IMR-90 (cell line): ENCODE measurements around the gene USP12. TPM values are rescaled to one million over a fixed set of nuclear protein-coding genes. Genes with fewer than 3 reads are reported as not detected.
A peak's percentile ranks its signal among the peaks of the same experiment; 100 is the strongest.

Source experiments
- ATAC-seq: fragments of 200-7000 bp; cut with Tn5 transposase; 2 replicates; pipeline ENCODE4 v1.9.1; 2020; ENCODE audit warnings: low read depth, mild to moderate bottlenecking, moderate library complexity
- BruUV-seq: library from RNA; stranded (reverse); fragments of 400-500 nt; replicated peaks from 2 replicates; lab custom pipeline; 2021; lab: Mats Ljungman, UMichigan
- CTCF ChIA-PET: fragments of 300-600 bp; formaldehyde crosslinking; extraction: SDS; loops from one replicate; lab custom pipeline; 2021; ENCODE audit warnings: antibody characterized with exemption; lab: Yijun Ruan, JAX
- POLR2A ChIA-PET: fragments of 300-600 bp; sonication (Branson Sonifier 250); formaldehyde crosslinking; loops from one replicate; lab custom pipeline; 2022; ENCODE audit warnings: antibody characterized with exemption; ENCODE audit not compliant: unreplicated experiment; lab: Charles Lee
- DNase-seq: peaks from one replicate; pipeline ENCODE4 v3.0.0; 2013
- H2AFZ ChIP-seq: replicated peaks from 2 replicates; pipeline ENCODE3; 2013; ENCODE audit warnings: low read length, mild to moderate bottlenecking; ENCODE audit not compliant: poor library complexity
- H2AK5ac ChIP-seq: 2 replicates; pipeline ENCODE4 v1.6.1; 2013; ENCODE audit warnings: low read depth, low read length, inconsistent platforms
- H2AK9ac ChIP-seq: replicated peaks from 2 replicates; pipeline ENCODE3; 2013; ENCODE audit warnings: mild to moderate bottlenecking, low read depth, low read length, moderate library complexity; ENCODE audit not compliant: poor library complexity
- H2BK120ac ChIP-seq: 2 replicates; pipeline ENCODE4 v1.6.1; 2013; ENCODE audit warnings: low read depth, low read length, inconsistent platforms
- H2BK15ac ChIP-seq: 3 replicates; pipeline ENCODE4 v1.6.1; 2013; ENCODE audit warnings: low read depth, low read length, inconsistent platforms
- H2BK20ac ChIP-seq: 2 replicates; pipeline ENCODE4 v1.6.1; 2013; ENCODE audit warnings: low read depth, mild to moderate bottlenecking, inconsistent platforms, low read length, moderate library complexity
- H2BK5ac ChIP-seq: 2 replicates; pipeline ENCODE4 v1.6.1; 2013; ENCODE audit warnings: mild to moderate bottlenecking, low read depth, low read length, inconsistent platforms; ENCODE audit not compliant: poor library complexity, severe bottlenecking
- H3K14ac ChIP-seq: replicated peaks from 2 replicates; pipeline ENCODE4 v1.6.1; 2013; ENCODE audit warnings: low read depth, low read length, inconsistent platforms
- H3K18ac ChIP-seq: 2 replicates; pipeline ENCODE4 v1.6.1; 2013; ENCODE audit warnings: low read depth, low read length, control low read depth
- H3K23ac ChIP-seq: 2 replicates; pipeline ENCODE4 v1.6.1; 2013; ENCODE audit warnings: low read depth, low read length, inconsistent platforms
- H3K27ac ChIP-seq: 2 replicates; pipeline ENCODE4 v1.5.1; 2013; ENCODE audit warnings: mild to moderate bottlenecking, control low read depth, low read length; ENCODE audit not compliant: insufficient read depth
- H3K27me3 ChIP-seq: 2 replicates; pipeline ENCODE4 v1.6.1; 2013; ENCODE audit warnings: low read length; ENCODE audit not compliant: control insufficient read depth, insufficient read depth
- H3K36me3 ChIP-seq: 2 replicates; pipeline ENCODE4 v1.6.1; 2013; ENCODE audit warnings: low read length, mixed read lengths; ENCODE audit not compliant: control insufficient read depth, insufficient read depth
- H3K4ac ChIP-seq: 2 replicates; pipeline ENCODE4 v1.6.1; 2013; ENCODE audit warnings: low read depth, low read length, inconsistent platforms
- H3K4me1 ChIP-seq: 2 replicates; pipeline ENCODE4 v1.6.1; 2013; ENCODE audit warnings: low read length, mixed read lengths; ENCODE audit not compliant: control insufficient read depth, insufficient read depth
- H3K4me2 ChIP-seq: 2 replicates; pipeline ENCODE4 v1.6.1; 2013; ENCODE audit warnings: low read depth, mild to moderate bottlenecking, control low read depth, low read length, moderate library complexity
- H3K4me3 ChIP-seq: 2 replicates; pipeline ENCODE4 v1.5.1; 2013; ENCODE audit warnings: low read depth, mild to moderate bottlenecking, control low read depth, low read length, moderate library complexity; ENCODE audit not compliant: insufficient read depth
- H3K56ac ChIP-seq: 2 replicates; pipeline ENCODE4 v1.6.1; 2013; ENCODE audit warnings: low read length, inconsistent platforms; ENCODE audit not compliant: insufficient read depth; ENCODE audit errors: extremely low read depth
- H3K79me1 ChIP-seq, 2 experiments: 2 replicates each; pipeline ENCODE4 v1.6.1; 2013; ENCODE audit warnings: low read length in 2 of 2, inconsistent platforms in 1 of 2, low read depth in 1 of 2
- H3K9ac ChIP-seq: 2 replicates; pipeline ENCODE4 v1.6.1; 2013; ENCODE audit warnings: low read depth, low read length, control low read depth
- H3K9me1 ChIP-seq: 2 replicates; pipeline ENCODE4 v1.6.1; 2013; ENCODE audit warnings: low read length, inconsistent platforms; ENCODE audit not compliant: insufficient read depth
- H3K9me3 ChIP-seq: 2 replicates; pipeline ENCODE4 v1.6.1; 2013; ENCODE audit warnings: low read length; ENCODE audit not compliant: control insufficient read depth, insufficient read depth
- H4K20me1 ChIP-seq: 2 replicates; pipeline ENCODE4 v1.6.1; 2013; ENCODE audit warnings: low read length, inconsistent platforms; ENCODE audit not compliant: insufficient read depth
- H4K5ac ChIP-seq: 2 replicates; pipeline ENCODE4 v1.6.1; 2013; ENCODE audit warnings: mild to moderate bottlenecking, low read depth, low read length, control low read depth
- H4K8ac ChIP-seq, 2 experiments: 2 replicates each; pipeline ENCODE4 v1.6.1; 2013; ENCODE audit warnings: low read depth in 2 of 2, low read length in 2 of 2, control low read depth in 1 of 2, inconsistent platforms in 1 of 2
- H4K91ac ChIP-seq: 2 replicates; pipeline ENCODE4 v1.6.1; 2013; ENCODE audit warnings: low read depth, low read length, inconsistent platforms; ENCODE audit not compliant: insufficient read depth
- NFE2L2 ChIP-seq: fragments of 150-350 bp; IDR thresholded peaks from 2 replicates; pipeline ENCODE4 v1.6.1; 2016; ENCODE audit warnings: low read depth, mild to moderate bottlenecking, low read length
- RCOR1 ChIP-seq: IDR thresholded peaks from 2 replicates; pipeline ENCODE4 v1.6.1; 2012; ENCODE audit warnings: mild to moderate bottlenecking, low read length, improper control_type of control experiment; ENCODE audit not compliant: insufficient replicate concordance
- WGBS, 2 experiments: methylation state at CpG; one replicate each; pipeline versions ENCODE4 v1.1.5 to v1.1.7; 2013; ENCODE audit warnings: missing lambda C conversion rate in 2 of 2; ENCODE audit not compliant: insufficient read length in 1 of 2; ENCODE audit errors: extremely low coverage in 2 of 2; 5-methylcytosine and 5-hydroxymethylcytosine counted together
- dilution Hi-C: fragments of 300-500 bp; cut with HindIII; formaldehyde crosslinking; loops from one replicate; pipeline ENCODE4 v1.14.3; 2018; ENCODE audit warnings: low sequenced_read_pairs; ENCODE audit not compliant: unreplicated experiment
- in situ Hi-C: fragments of 300-500 bp; cut with MboI; formaldehyde crosslinking; loops from 3 replicates; pipeline ENCODE4 v1.14.3; 2019; ENCODE audit warnings: low sequenced_read_pairs, inconsistent platforms, mixed read lengths
- intact Hi-C: fragments of 100-400 bp; cut with micrococcal nuclease; formaldehyde crosslinking; loops from 2 replicates; pipeline ENCODE4 v1.10.0; 2022
- polyA plus RNA-seq, 3 experiments: library from polyadenylated mRNA; depleted of rRNA; stranded (reverse); fragments of >200 nt; gene quantifications; 2 replicates each; pipeline ENCODE4 v1.2.3, GENCODE V29; 2012; ENCODE audit warnings: low replicate concordance in 1 of 3
- total RNA-seq: library from RNA; depleted of rRNA; stranded (reverse); fragments of >200 nt; gene quantifications from 2 replicates; pipeline ENCODE4 v1.2.3, GENCODE V29; 2012

The USP12 gene
- total and polyA plus RNA-seq, 2 of the 4 experiments (the other 2 are of a cell fraction): 11.8 to 16.5 TPM

GRCh38 chr13:27041341-27041740 is 130.3 kb downstream of the USP12 start:
- Histone ChIP-seq H2BK15ac (no peak overlapping the region), H3K4me3 (no peak overlapping the region), H3K9me1 (peaks cover 10% of the 10 kb centered on the region), H3K56ac (no peak overlapping the region), H2AFZ (no peak overlapping the region), H3K4ac (peak overlapping the region; percentile 11; the same call in 1 of the 2 replicates), H4K91ac (no peak overlapping the region), H3K9ac (no peak overlapping the region), H3K23ac (no peak overlapping the region), H4K8ac (no peak overlapping the region), H3K4me1 (peaks cover 19% of the 10 kb centered on the region), H4K5ac (no peak overlapping the region), H3K4me2 (no peak overlapping the region), H2BK120ac (0 out of 2 replicates have a peak overlapping the region, but pooled peaks have one; percentile 29), H2AK9ac (no peak overlapping the region), H3K27me3 (no peaks in the 10 kb centered on the region), H4K20me1 (no peaks in the 10 kb centered on the region), H3K9me3 (no peaks in the 10 kb centered on the region), H2AK5ac (peak overlapping the region; percentile 89), H3K18ac (no peak overlapping the region), H3K36me3 (no peaks in the 10 kb centered on the region), H3K27ac (no peak overlapping the region), H3K14ac (no peak overlapping the region), H2BK20ac (peak overlapping the region; percentile 40; the same call in 1 of the 2 replicates), H2BK5ac (no peak overlapping the region), H3K79me1 (no peaks in the 10 kb centered on the region)
- in situ Hi-C loops (no loop called here), intact Hi-C loops (no loop called here), dilution Hi-C loops (no loop called here)
- POLR2A ChIA-PET: no interaction called here
- TF ChIP-seq NFE2L2 (no peak), RCOR1 (no peak)
- DNase-seq (no peak), ATAC-seq (no peak)
- CTCF ChIA-PET: no interaction called here
- 69% methylated on average over 2 of the region's 6 CpGs; no CpG with 5 or more reads in 1 of the 2 experiments for WGBS, 2 experiments
- no TSS peak for BruUV-seq
